LNCaP clone FGC (cell line): ENCODE results near the gene PKDCC.
"Not testable (repeated sequence)": the region's sequence is repeated elsewhere in the genome, so short reads cannot be mapped to it uniquely, and the experiment has no call there.

Source experiments
- DNase-seq: peaks from one replicate; pipeline ENCODE4 v3.0.0-alpha.2; 2011; ENCODE audit warnings: low read depth
- H3K4me3 ChIP-seq: 2 replicates; pipeline ENCODE4 v1.5.1; 2011; ENCODE audit warnings: mild to moderate bottlenecking, low read depth, low read length, control low read depth
- CTCF ChIP-seq: IDR thresholded peaks from 2 replicates; pipeline ENCODE4 v1.5.1; 2012; ENCODE audit warnings: mild to moderate bottlenecking; ENCODE audit not compliant: control insufficient read depth, insufficient read depth; ENCODE audit errors: extremely low read depth

The PKDCC gene

GRCh38 chr2:42074661-42075060, 26.8 kb downstream of the PKDCC start:
- no peak overlapping the region for H3K4me3 ChIP-seq
- TF ChIP-seq CTCF = no peak
- no peak for DNase-seq

GRCh38 chr2:42076357-42077225, 28.8 kb downstream of the PKDCC start:
- no peak for DNase-seq
- H3K4me3 ChIP-seq = no peak overlapping the region
- TF ChIP-seq CTCF = no peak

- no peak overlapping the region for H3K4me3 ChIP-seq
- DNase-seq = no peak
- no peak for TF ChIP-seq CTCF
Observed at GRCh38 chr2:42077343-42077742, 29.5 kb downstream of the PKDCC start.

GRCh38 chr2:42079737-42080287, 32.0 kb downstream of the PKDCC start:
- no peak for TF ChIP-seq CTCF
- no peak for DNase-seq

GRCh38 chr2:42081151-42081550, 33.3 kb downstream of the PKDCC start:
- DNase-seq, H3K4me3 ChIP-seq: not testable (repeated sequence)

More at GRCh38 chr2:42079737-42080287, 32.0 kb downstream of the PKDCC start:
- no peak overlapping the region for H3K4me3 ChIP-seq

GRCh38 chr2:42082016-42082415, 34.2 kb downstream of the PKDCC start:
- no peak overlapping the region for H3K4me3 ChIP-seq
- no peak for TF ChIP-seq CTCF
- no peak for DNase-seq

- H3K4me3 ChIP-seq = no peak overlapping the region
- peak; percentile 42 for DNase-seq
- TF ChIP-seq CTCF = no peak
Observed at GRCh38 chr2:42084231-42084671, 36.4 kb downstream of the PKDCC start.

- not testable (repeated sequence) for H3K4me3 ChIP-seq, DNase-seq
Observed at GRCh38 chr2:42085070-42085469, 37.2 kb downstream of the PKDCC start.
